Astrocyte (in vitro differentiated cells and primary cell): Measurements from ENCODE around the gene CACNA1A.

Source experiments
- CTCF ChIP-seq: IDR thresholded peaks from 2 replicates; pipeline ENCODE4 v1.5.1; 2011; ENCODE audit warnings: low read depth, mild to moderate bottlenecking, inconsistent platforms, low read length, moderate library complexity; ENCODE audit not compliant: insufficient read depth
- EZH2 ChIP-seq: IDR thresholded peaks from 2 replicates; pipeline ENCODE4 v1.6.1; 2012; ENCODE audit warnings: mild to moderate bottlenecking, low read length, inconsistent platforms; ENCODE audit not compliant: insufficient read depth

GRCh38 chr19:13505164-13505695 is 1.0 kb downstream of the CACNA1A start:
- no peak for TF ChIP-seq CTCF
- TF ChIP-seq EZH2 = no peak
